Neural cell (in vitro differentiated cells): Measurements from ENCODE around the gene SKA2. TPM values are rescaled to one million over a fixed set of nuclear protein-coding genes. Genes with fewer than 3 reads are reported as not detected.

Experiments used
- H2AFZ ChIP-seq: fragments of 200-600, 300-800 bp; sonication (generic), shearing (Covaris generic); 2 replicates; pipeline ENCODE4 v1.6.0; 2014; ENCODE audit warnings: low read depth, mild to moderate bottlenecking, antibody characterized with exemption, low read length, moderate library complexity
- H3F3A ChIP-seq: fragments of 200-600 bp; shearing (Covaris generic); 2 replicates; pipeline ENCODE4 v1.6.1; 2016; ENCODE audit warnings: mild to moderate bottlenecking, moderate library complexity, mixed read lengths, antibody characterized with exemption, low read length; ENCODE audit not compliant: insufficient read depth, poor library complexity, severe bottlenecking
- H3K27ac ChIP-seq: fragments of 200-600, 300-800 bp; sonication (generic), shearing (Covaris generic); 2 replicates; pipeline ENCODE4 v1.5.1; 2014; ENCODE audit warnings: mild to moderate bottlenecking, low read length, moderate library complexity
- H3K27me3 ChIP-seq: fragments of 300-800, 200-600 bp; sonication (generic), shearing (Covaris generic); 2 replicates; pipeline ENCODE4 v1.6.0; 2014; ENCODE audit warnings: mild to moderate bottlenecking, low read depth, low read length, moderate library complexity; ENCODE audit not compliant: insufficient read depth
- H3K36me3 ChIP-seq: fragments of 300-800, 200-600 bp; sonication (generic), shearing (Covaris generic); 2 replicates; pipeline ENCODE4 v1.5.1; 2014; ENCODE audit warnings: mild to moderate bottlenecking, antibody characterized with exemption, low read length, moderate library complexity; ENCODE audit not compliant: insufficient read depth
- H3K4me2 ChIP-seq: fragments of 300-800, 200-600 bp; sonication (generic), shearing (Covaris generic); 2 replicates; pipeline ENCODE4 v1.6.0; 2014; ENCODE audit warnings: mild to moderate bottlenecking, low read length
- H3K4me3 ChIP-seq: fragments of 300-800, 200-600 bp; sonication (generic), shearing (Covaris generic); 2 replicates; pipeline ENCODE4 v1.5.1; 2014; ENCODE audit warnings: mild to moderate bottlenecking, low read length, moderate library complexity
- H3K79me2 ChIP-seq: fragments of 200-600 bp; shearing (Covaris generic); replicated peaks from 2 replicates; pipeline ENCODE4 v1.6.0; 2014; ENCODE audit warnings: mild to moderate bottlenecking, low read length, moderate library complexity; ENCODE audit not compliant: insufficient read depth
- H3K9ac ChIP-seq: fragments of 300-800, 200-600 bp; sonication (generic), shearing (Covaris generic); 2 replicates; pipeline ENCODE4 v1.6.1; 2016; ENCODE audit warnings: mild to moderate bottlenecking, low read length, mixed read lengths
- H3K9me2 ChIP-seq: fragments of 200-600 bp; shearing (Covaris generic); 2 replicates; pipeline ENCODE4 v1.6.1; 2016; ENCODE audit warnings: mild to moderate bottlenecking, low read length, mixed read lengths; ENCODE audit not compliant: insufficient read depth
- H3K9me3 ChIP-seq: fragments of 200-600, 300-800 bp; sonication (generic), shearing (Covaris generic); 2 replicates; pipeline ENCODE4 v1.6.1; 2016; ENCODE audit warnings: mild to moderate bottlenecking, mixed run types, low read length, moderate library complexity, mixed read lengths
- H4K20me1 ChIP-seq: fragments of 200-600 bp; shearing (Covaris generic); 2 replicates; pipeline ENCODE4 v1.6.1; 2016; ENCODE audit warnings: mild to moderate bottlenecking, mixed run types; ENCODE audit not compliant: insufficient read depth
- CTCF ChIP-seq: fragments of 450-650 bp; IDR thresholded peaks from 2 replicates; pipeline ENCODE4 v1.5.1; 2014; ENCODE audit warnings: antibody characterized with exemption, mild to moderate bottlenecking, moderate library complexity; ENCODE audit not compliant: poor library complexity, severe bottlenecking
- EP300 ChIP-seq: fragments of 450-650 bp; conservative IDR thresholded peaks from 2 replicates; pipeline ENCODE4 v1.6.1; 2014; ENCODE audit warnings: antibody characterized with exemption, mild to moderate bottlenecking, moderate library complexity; ENCODE audit not compliant: poor library complexity, severe bottlenecking
- EZH2 ChIP-seq: fragments of 200-600, 300-800 bp; shearing (Covaris generic), sonication (generic); IDR thresholded peaks from 2 replicates; pipeline ENCODE4 v1.6.1; 2014; ENCODE audit warnings: antibody characterized with exemption, low read length, borderline replicate concordance, mild to moderate bottlenecking; ENCODE audit not compliant: insufficient read depth, poor library complexity, severe bottlenecking
- MXI1 ChIP-seq: fragments of 450-650 bp; conservative IDR thresholded peaks from 2 replicates; pipeline ENCODE4 v1.6.1; 2014; ENCODE audit warnings: antibody characterized with exemption, mild to moderate bottlenecking; ENCODE audit not compliant: poor library complexity, severe bottlenecking
- POLR2AphosphoS5 ChIP-seq: IDR thresholded peaks from 2 replicates; pipeline ENCODE4 v1.6.1; 2012
- RAD21 ChIP-seq: fragments of 450-650 bp; conservative IDR thresholded peaks from 2 replicates; pipeline ENCODE4 v1.6.1; 2014; ENCODE audit warnings: antibody characterized with exemption, mild to moderate bottlenecking, moderate library complexity
- REST ChIP-seq: IDR thresholded peaks from 2 replicates; pipeline ENCODE4 v1.6.1; 2012; ENCODE audit warnings: borderline replicate concordance
- SMC3 ChIP-seq: fragments of 450-650 bp; conservative IDR thresholded peaks from 2 replicates; pipeline ENCODE4 v1.6.1; 2014; ENCODE audit warnings: antibody characterized with exemption, mild to moderate bottlenecking, moderate library complexity; ENCODE audit not compliant: poor library complexity
- TAF1 ChIP-seq: IDR thresholded peaks from 2 replicates; pipeline ENCODE4 v1.6.1; 2012; ENCODE audit warnings: low read depth
- polyA plus RNA-seq: library from polyadenylated mRNA; depleted of rRNA; stranded (reverse); fragments of >200 nt; gene quantifications from 2 replicates; pipeline ENCODE4 v1.2.3, GENCODE V29; 2014

SKA2 gene
- polyA plus RNA-seq, 1 donor from 2014 or later, result 336 TPM

GRCh38 chr17:59111539-59111938, 43.4 kb downstream of the SKA2 start:
- Histone ChIP-seq H3K27ac (no peak overlapping the region), H3K79me2 (peaks cover 9% of the 10 kb centered on the region)

GRCh38 chr17:59110973-59111372, 44.0 kb downstream of the SKA2 start:
- H3F3A ChIP-seq, result no peaks in the 10 kb centered on the region
- H3K79me2 ChIP-seq, result peaks cover 5% of the 10 kb centered on the region
- no peaks in the 10 kb centered on the region for H4K20me1 ChIP-seq
- no peak overlapping the region for H3K27ac ChIP-seq
- no peak overlapping the region for H3K4me2 ChIP-seq
- H3K36me3 ChIP-seq, result no peaks in the 10 kb centered on the region
- no peaks in the 10 kb centered on the region for H3K27me3 ChIP-seq
- H3K9me3 ChIP-seq, result no peaks in the 10 kb centered on the region
- no peak overlapping the region for H2AFZ ChIP-seq
- H3K4me3 ChIP-seq, result no peak overlapping the region
- H3K9ac ChIP-seq, result no peak overlapping the region
- no peaks in the 10 kb centered on the region for H3K9me2 ChIP-seq
- TF ChIP-seq EZH2 (no peak), TAF1 (no peak), RAD21 (no peak), CTCF (no peak), POLR2AphosphoS5 (no peak), MXI1 (no peak), SMC3 (no peak), EP300 (no peak)

More at GRCh38 chr17:59111539-59111938, 43.4 kb downstream of the SKA2 start:
- TF ChIP-seq TAF1, result no peak
- no peak for TF ChIP-seq RAD21
- no peak for TF ChIP-seq REST
- TF ChIP-seq MXI1, result no peak
- no peak for TF ChIP-seq SMC3
- TF ChIP-seq EZH2, result no peak
- no peak for TF ChIP-seq CTCF
- no peak for TF ChIP-seq EP300
- no peaks in the 10 kb centered on the region for H3K9me3 ChIP-seq
- no peaks in the 10 kb centered on the region for H3F3A ChIP-seq
- H3K4me2 ChIP-seq, result no peak overlapping the region
- no peaks in the 10 kb centered on the region for H3K36me3 ChIP-seq
- no peaks in the 10 kb centered on the region for H3K27me3 ChIP-seq
- H3K4me3 ChIP-seq, result no peak overlapping the region
- H2AFZ ChIP-seq, result no peak overlapping the region
- H3K9me2 ChIP-seq, result no peaks in the 10 kb centered on the region
- H3K9ac ChIP-seq, result no peak overlapping the region
- no peaks in the 10 kb centered on the region for H4K20me1 ChIP-seq
